ENCODE results near the gene TRMO.
A peak's percentile ranks its signal among the peaks of the same experiment; 100 is the strongest.
"Not testable (repeated sequence)": the region's sequence is repeated elsewhere in the genome, so short reads cannot be mapped to it uniquely, and the experiment has no call there.

Gene TRMO

GRCh38 chr9:97962136-97962535, 39.8 kb upstream of the TRMO start:
- H3K27ac ChIP-seq = no peak overlapping the region
- no peak for TF ChIP-seq ZFX (IDR thresholded peaks at IDR 0.05; ENCODE audit: borderline replicate concordance)
- TF ChIP-seq CTCF (IDR thresholded peaks at IDR 0.05) = no peak

DNA sequence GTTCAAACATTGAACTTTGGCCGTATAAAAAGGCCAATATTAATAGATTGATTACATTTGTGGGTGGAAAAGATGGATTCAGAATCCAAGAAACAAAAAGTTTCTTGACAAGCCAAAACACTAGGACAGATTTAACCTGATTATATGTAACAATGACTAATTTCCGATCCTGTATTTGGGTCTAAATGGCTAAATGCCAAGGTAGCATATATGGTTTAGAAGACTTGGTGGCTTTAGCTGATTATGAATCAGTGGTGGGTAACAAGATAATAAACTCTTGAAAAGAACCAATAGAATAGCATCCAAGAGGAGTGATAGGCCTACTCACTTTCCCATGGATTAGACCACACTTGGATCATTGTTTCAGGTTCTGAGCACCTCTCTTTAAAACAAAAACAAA, 39.1 kb upstream of the TRMO start:
- no peak overlapping the region for H3K27ac ChIP-seq
- TF ChIP-seq ZFX (IDR thresholded peaks at IDR 0.05; ENCODE audit: borderline replicate concordance) (no peak), CTCF (IDR thresholded peaks at IDR 0.05) (no peak)

DNA sequence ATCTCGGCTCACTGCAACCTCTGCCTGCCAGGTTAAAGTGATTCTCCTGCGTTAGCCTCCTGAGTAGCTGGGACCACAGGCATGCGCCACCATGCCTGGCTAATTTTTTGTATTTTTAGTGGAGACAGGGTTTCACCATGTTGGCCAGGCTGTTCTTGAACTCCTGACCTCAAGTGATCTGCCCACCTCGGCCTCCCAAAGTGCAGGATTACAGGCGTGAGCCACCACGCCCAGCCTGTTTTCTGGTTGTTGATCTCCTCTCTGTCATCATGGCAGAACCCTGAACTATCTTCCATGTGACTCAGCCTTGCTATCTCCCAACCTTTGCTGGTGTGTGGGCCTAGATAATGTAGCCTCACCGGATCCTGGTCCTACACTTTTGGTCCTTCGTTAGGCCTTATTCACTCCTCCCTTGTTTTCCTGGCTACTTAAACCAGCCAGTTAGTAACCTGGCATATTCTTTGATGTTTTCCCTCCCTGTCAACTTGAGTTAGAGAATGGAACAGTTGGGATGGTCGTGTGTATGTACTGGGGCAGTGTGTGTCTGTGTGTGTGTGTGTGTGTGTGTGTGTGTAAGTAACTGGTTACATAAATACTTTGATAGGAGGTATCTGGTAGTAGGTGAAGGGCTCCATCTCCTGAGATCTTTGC, 38.5 kb upstream of the TRMO start:
- H3K27ac ChIP-seq = not testable (repeated sequence)

GRCh38 chr9:97959585-97959984, 37.3 kb upstream of the TRMO start:
- no peak overlapping the region for H3K27ac ChIP-seq

DNA sequence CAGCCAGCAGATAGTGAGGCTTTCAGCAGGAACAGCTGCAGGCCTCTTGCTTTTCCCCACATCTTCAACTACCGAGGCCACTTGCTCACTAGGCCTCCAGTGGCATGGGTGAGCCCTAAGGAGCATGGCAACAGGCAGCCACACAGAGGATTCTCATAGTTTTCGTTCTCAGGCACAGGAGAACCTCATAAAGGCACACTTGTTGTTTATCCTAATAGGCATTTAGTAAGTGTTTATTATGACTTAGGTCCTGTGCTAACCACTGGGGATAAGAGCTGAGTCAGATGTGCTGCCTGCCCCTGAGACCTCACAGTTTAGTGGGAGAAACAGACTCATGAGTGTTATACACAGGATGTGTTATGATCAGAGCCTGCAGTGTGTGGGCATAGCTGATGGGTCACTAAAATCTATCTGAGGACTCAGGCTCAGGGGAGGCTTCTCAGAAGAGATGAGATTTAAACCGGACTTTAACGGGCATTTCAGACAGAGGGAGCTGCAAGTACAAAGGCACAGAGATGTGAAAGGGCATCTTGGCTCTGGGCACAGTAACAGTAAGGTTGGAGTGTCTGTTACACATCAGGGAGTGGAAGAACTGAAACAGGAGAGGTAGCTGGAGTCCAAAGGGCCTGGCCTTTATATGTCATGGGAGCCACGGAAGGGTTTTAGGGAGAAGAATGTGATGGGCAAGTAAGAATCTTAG, 36.7 kb upstream of the TRMO start:
- no peak for TF ChIP-seq CTCF (IDR thresholded peaks at IDR 0.05)
- no peak for TF ChIP-seq ZFX (IDR thresholded peaks at IDR 0.05; ENCODE audit: borderline replicate concordance)
- no peak overlapping the region for H3K27ac ChIP-seq

More at GRCh38 chr9:97959585-97959984, 37.3 kb upstream of the TRMO start:
- TF ChIP-seq ZFX (IDR thresholded peaks at IDR 0.05; ENCODE audit: borderline replicate concordance) = no peak

GRCh38 chr9:97956331-97956730, 34.0 kb upstream of the TRMO start:
- no peak for TF ChIP-seq CTCF (IDR thresholded peaks at IDR 0.05)
- no peak for TF ChIP-seq ZFX (IDR thresholded peaks at IDR 0.05; ENCODE audit: borderline replicate concordance)
- no peak overlapping the region for H3K27ac ChIP-seq

- no peak overlapping the region for H3K27ac ChIP-seq
- no peak for TF ChIP-seq ZFX (IDR thresholded peaks at IDR 0.05; ENCODE audit: borderline replicate concordance)
- TF ChIP-seq CTCF (IDR thresholded peaks at IDR 0.05) = peak; percentile 84
Measured at GRCh38 chr9:97954550-97954989, 32.3 kb upstream of the TRMO start.

- not testable (repeated sequence) for H3K27ac ChIP-seq
Measured at GRCh38 chr9:97950873-97951272, 28.6 kb upstream of the TRMO start.

GRCh38 chr9:97947094-97947493, 24.8 kb upstream of the TRMO start:
- not testable (repeated sequence) for H3K27ac ChIP-seq

GRCh38 chr9:97945470-97945869, 23.2 kb upstream of the TRMO start:
- not testable (repeated sequence) for H3K27ac ChIP-seq

Measured in 22Rv1 (cell line).